Keratinocyte (primary cell): ENCODE data around the gene TNFSF8. TPM values are rescaled to one million over a fixed set of nuclear protein-coding genes. Genes with fewer than 3 reads are reported as not detected.

Source experiments
- DNase-seq: peaks from one replicate; pipeline ENCODE4 v3.0.0-alpha.2; 2011; ENCODE audit warnings: low read depth, missing footprints, low spot score
- FAIRE-seq: peaks from 2 replicates; lab custom pipeline; 2011; peaks lifted over from hg19 to GRCh38; lab: Jason Lieb, UNC
- H2AFZ ChIP-seq: 2 replicates; pipeline ENCODE4 v1.6.0; 2012; ENCODE audit warnings: low read length, control low read depth, inconsistent platforms; ENCODE audit not compliant: control insufficient read depth
- H3K27ac ChIP-seq: 2 replicates; pipeline ENCODE4 v1.5.1; 2011; ENCODE audit warnings: low read length; ENCODE audit not compliant: control insufficient read depth, insufficient read depth
- H3K27me3 ChIP-seq: 3 replicates; pipeline ENCODE4 v1.6.0; 2011; ENCODE audit warnings: low read length; ENCODE audit not compliant: control insufficient read depth, insufficient read depth; ENCODE audit errors: extremely low read depth
- H3K36me3 ChIP-seq, 2 experiments: 2 replicates in 1 of 2; 3 replicates in 1 of 2; pipeline ENCODE4 v1.5.1; 2011; ENCODE audit warnings: low read length in 2 of 2, mild to moderate bottlenecking in 1 of 2; ENCODE audit not compliant: control insufficient read depth in 2 of 2, insufficient read depth in 2 of 2; ENCODE audit errors: extremely low read depth in 1 of 2
- H3K4me1 ChIP-seq: 3 replicates; pipeline ENCODE4 v1.5.1; 2011; ENCODE audit warnings: low read length; ENCODE audit not compliant: control insufficient read depth, insufficient read depth; ENCODE audit errors: extremely low read depth
- H3K4me2 ChIP-seq: 3 replicates; pipeline ENCODE4 v1.6.0; 2011; ENCODE audit warnings: low read depth, low read length; ENCODE audit not compliant: control insufficient read depth, insufficient read depth; ENCODE audit errors: extremely low read depth
- H3K4me3 ChIP-seq, 3 experiments: fragments of 200-600 bp in 1 of 3; sonication (generic) in 1 of 3; 2 replicates in 2 of 3; 3 replicates in 1 of 3; pipeline ENCODE4 v1.5.1; 2011 to 2016; ENCODE audit warnings: low read length in 3 of 3, mild to moderate bottlenecking in 3 of 3, control low read depth in 2 of 3, inconsistent platforms in 1 of 3, low read depth in 1 of 3, mixed read lengths in 1 of 3, mixed run types in 1 of 3, moderate library complexity in 1 of 3; ENCODE audit not compliant: control insufficient read depth in 2 of 3, insufficient read depth in 2 of 3; ENCODE audit errors: extremely low read depth in 1 of 3
- H3K79me2 ChIP-seq: 2 replicates; pipeline ENCODE4 v1.6.0; 2012; ENCODE audit warnings: low read length; ENCODE audit not compliant: control insufficient read depth, insufficient read depth
- H3K9ac ChIP-seq: 3 replicates; pipeline ENCODE4 v1.6.0; 2011; ENCODE audit warnings: low read length; ENCODE audit not compliant: control insufficient read depth, insufficient read depth; ENCODE audit errors: extremely low read depth
- H3K9me1 ChIP-seq: 3 replicates; pipeline ENCODE4 v1.6.0; 2011; ENCODE audit warnings: low read length; ENCODE audit not compliant: control insufficient read depth, insufficient read depth; ENCODE audit errors: extremely low read depth
- H3K9me3 ChIP-seq: 2 replicates; pipeline ENCODE4 v1.5.1; 2012; ENCODE audit warnings: low read depth, low read length; ENCODE audit not compliant: control insufficient read depth
- H4K20me1 ChIP-seq: 3 replicates; pipeline ENCODE4 v1.6.0; 2011; ENCODE audit warnings: low read length; ENCODE audit not compliant: control insufficient read depth, insufficient read depth; ENCODE audit errors: extremely low read depth
- EZH2 ChIP-seq: IDR thresholded peaks from one replicate; pipeline ENCODE4 v1.6.1; 2012; ENCODE audit warnings: inconsistent platforms, mild to moderate bottlenecking, low read length, moderate library complexity
- dilution Hi-C: fragments of 300-500 bp; cut with MboI; formaldehyde crosslinking; loops from one replicate; pipeline ENCODE4 v1.7.0; 2020; ENCODE audit warnings: low sequenced_read_pairs; ENCODE audit not compliant: extremely low pct_ligation_motif_present
- polyA plus RNA-seq, 5 experiments: library from polyadenylated mRNA; depleted of rRNA in 3 of 5; stranded (reverse) in 3 of 5; stranded (forward) in 1 of 5; unstranded in 1 of 5; fragments of >200 nt; gene quantifications; 1 replicate in 1 of 5; 2 replicates in 3 of 5; 3 replicates in 1 of 5; pipeline versions ENCODE4 v1.2.1 to v1.2.3, GENCODE V29; 2011 to 2012; ENCODE audit warnings: missing spikeins in 2 of 5, low read depth in 1 of 5, low replicate concordance in 1 of 5
- TF ChIP-seq, protein P1 (sequence below), 3 experiments: IDR thresholded peaks in 1 of 3; conservative IDR thresholded peaks in 1 of 3; optimal IDR thresholded peaks in 1 of 3; 2 replicates in 2 of 3; 3 replicates in 1 of 3; pipeline versions ENCODE3 to v1.5.1; 2011; ENCODE audit warnings: low read length in 3 of 3, mild to moderate bottlenecking in 3 of 3, moderate library complexity in 2 of 3, control low read depth in 1 of 3, inconsistent platforms in 1 of 3; ENCODE audit not compliant: insufficient read depth in 2 of 3; ENCODE audit errors: extremely low read depth in 1 of 3

Gene TNFSF8
- polyA plus RNA-seq, 1 donor (not counting 4 experiments of a cell fraction or from before 2014, with no cell fraction given): not detected

DNA sequence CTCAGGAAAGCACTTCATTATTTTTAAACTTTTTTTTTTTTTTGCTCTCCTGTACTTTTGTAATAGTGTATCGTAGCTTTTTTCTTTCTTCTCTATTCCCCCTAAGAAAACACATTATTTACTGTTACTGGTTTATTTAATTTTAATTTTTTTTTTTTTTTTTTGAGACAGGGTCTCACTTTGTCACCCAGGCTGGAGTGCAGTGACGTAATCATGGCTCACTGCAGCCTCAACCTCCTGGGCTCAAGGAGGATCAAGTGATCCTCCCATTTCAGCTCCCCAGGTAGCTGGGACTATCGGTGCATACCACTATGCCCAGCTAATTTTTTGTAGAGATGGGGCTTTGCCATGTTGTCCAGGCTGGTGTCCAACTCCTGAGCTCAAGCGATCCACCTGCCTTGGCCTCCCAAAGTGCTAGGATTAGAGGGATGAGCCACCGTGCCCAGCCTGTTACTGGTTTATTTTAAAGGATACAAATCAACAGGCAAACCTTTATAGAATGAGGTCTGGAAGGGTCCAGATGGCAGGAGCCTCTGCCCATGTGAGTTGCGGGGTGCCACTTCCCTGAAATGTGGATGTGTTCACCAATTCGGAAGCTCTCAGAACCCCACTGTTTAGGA is 75.5 kb downstream of the TNFSF8 start:
- no peak overlapping the region for H3K27ac ChIP-seq
- TF ChIP-seq, protein P1, sequence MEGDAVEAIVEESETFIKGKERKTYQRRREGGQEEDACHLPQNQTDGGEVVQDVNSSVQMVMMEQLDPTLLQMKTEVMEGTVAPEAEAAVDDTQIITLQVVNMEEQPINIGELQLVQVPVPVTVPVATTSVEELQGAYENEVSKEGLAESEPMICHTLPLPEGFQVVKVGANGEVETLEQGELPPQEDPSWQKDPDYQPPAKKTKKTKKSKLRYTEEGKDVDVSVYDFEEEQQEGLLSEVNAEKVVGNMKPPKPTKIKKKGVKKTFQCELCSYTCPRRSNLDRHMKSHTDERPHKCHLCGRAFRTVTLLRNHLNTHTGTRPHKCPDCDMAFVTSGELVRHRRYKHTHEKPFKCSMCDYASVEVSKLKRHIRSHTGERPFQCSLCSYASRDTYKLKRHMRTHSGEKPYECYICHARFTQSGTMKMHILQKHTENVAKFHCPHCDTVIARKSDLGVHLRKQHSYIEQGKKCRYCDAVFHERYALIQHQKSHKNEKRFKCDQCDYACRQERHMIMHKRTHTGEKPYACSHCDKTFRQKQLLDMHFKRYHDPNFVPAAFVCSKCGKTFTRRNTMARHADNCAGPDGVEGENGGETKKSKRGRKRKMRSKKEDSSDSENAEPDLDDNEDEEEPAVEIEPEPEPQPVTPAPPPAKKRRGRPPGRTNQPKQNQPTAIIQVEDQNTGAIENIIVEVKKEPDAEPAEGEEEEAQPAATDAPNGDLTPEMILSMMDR (optimal IDR thresholded peaks at IDR 0.05 in 1 of 3, IDR thresholded peaks at IDR 0.05 in 1 of 3, conservative IDR thresholded peaks at IDR 0.05 in 1 of 3; ENCODE audit: extremely low read depth in 1 of 3, insufficient read depth in 2 of 3, low read length in 3 of 3): no peak
- no peaks in the 10 kb centered on the region for H3K27me3 ChIP-seq
- H2AFZ ChIP-seq: no peak overlapping the region
- no peaks in the 10 kb centered on the region for H3K36me3 ChIP-seq
- no peak overlapping the region for H3K9ac ChIP-seq
- H3K4me1 ChIP-seq: peaks cover 8% of the 10 kb centered on the region
- H3K4me2 ChIP-seq: no peak overlapping the region
- DNase-seq (no peak), FAIRE-seq (no peak)
- H4K20me1 ChIP-seq: no peaks in the 10 kb centered on the region
- H3K9me3 ChIP-seq: no peaks in the 10 kb centered on the region
- H3K4me3 ChIP-seq: no peak overlapping the region
- dilution Hi-C loops: no loop called here
- no peaks in the 10 kb centered on the region for H3K79me2 ChIP-seq
- H3K9me1 ChIP-seq: no peaks in the 10 kb centered on the region

DNA sequence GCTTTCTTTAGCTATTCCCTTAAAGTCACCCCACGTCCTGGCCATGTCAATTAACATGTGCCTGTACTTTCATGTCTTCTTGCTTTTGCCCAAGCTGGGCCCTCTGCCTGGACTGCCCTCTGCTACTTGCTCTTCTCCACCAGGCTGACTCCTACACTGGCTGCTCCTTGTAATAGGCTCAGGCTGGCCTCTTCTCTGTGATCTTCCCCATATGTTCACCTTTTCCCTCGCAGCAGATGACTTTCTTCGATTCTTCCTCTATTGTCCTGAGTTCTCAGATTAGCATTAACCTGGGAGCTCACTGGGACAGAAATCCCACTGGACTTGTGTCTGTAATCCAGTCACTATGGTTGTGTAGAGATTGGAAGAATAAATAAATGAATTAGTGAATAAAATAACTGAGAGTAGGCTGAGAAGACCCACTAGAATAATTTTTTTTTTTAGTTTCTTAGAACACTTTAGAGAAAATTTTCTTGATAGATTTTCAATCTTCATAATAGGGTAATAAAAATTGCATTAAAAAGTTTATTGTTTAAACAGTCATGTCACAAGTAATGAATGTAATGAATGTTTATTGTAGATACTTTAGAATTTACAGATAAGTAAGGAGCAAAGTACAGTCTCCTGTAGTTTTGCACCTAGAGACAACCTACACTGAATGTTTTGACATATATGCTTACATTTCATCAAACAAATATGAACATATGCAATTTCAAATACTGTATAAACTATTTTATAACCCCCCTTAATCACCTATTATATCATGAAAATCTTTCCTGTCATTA is 77.1 kb downstream of the TNFSF8 start:
- H3K36me3 ChIP-seq: no peaks in the 10 kb centered on the region
- H3K79me2 ChIP-seq: no peaks in the 10 kb centered on the region
- no peaks in the 10 kb centered on the region for H3K27me3 ChIP-seq
- DNase-seq (no peak), FAIRE-seq (no peak)
- dilution Hi-C loops: no loop called here
- no peaks in the 10 kb centered on the region for H3K9me1 ChIP-seq
- H3K9me3 ChIP-seq: no peaks in the 10 kb centered on the region
- TF ChIP-seq, protein P1 (optimal IDR thresholded peaks at IDR 0.05 in 1 of 3, IDR thresholded peaks at IDR 0.05 in 1 of 3, conservative IDR thresholded peaks at IDR 0.05 in 1 of 3; ENCODE audit: extremely low read depth in 1 of 3, insufficient read depth in 2 of 3, low read length in 3 of 3): no peak
- no peak for TF ChIP-seq EZH2
- no peaks in the 10 kb centered on the region for H4K20me1 ChIP-seq
- H3K27ac ChIP-seq: no peak overlapping the region
- H3K4me1 ChIP-seq: peaks cover 8% of the 10 kb centered on the region
- H2AFZ ChIP-seq: no peak overlapping the region
- no peak overlapping the region for H3K4me2 ChIP-seq
- H3K4me3 ChIP-seq: no peak overlapping the region
- no peak overlapping the region for H3K9ac ChIP-seq
